ENCODE data around the gene AOAH. TPM values are rescaled to one million over a fixed set of nuclear protein-coding genes. Genes with fewer than 3 reads are reported as not detected.
A peak's percentile ranks its signal among the peaks of the same experiment; 100 is the strongest.

Gene AOAH
- total RNA-seq, 4 donors from 2014 or later, result 0.68 to 12.0 (median 4.8) TPM

GRCh38 chr7:36673703-36674102 is 50.6 kb downstream of the AOAH start:
- H3K36me3 ChIP-seq, result no peaks in the 10 kb centered on the region
- peaks cover 0 to 3% (median 0%) of the 10 kb centered on the region in 4 donors for H3K27me3 ChIP-seq
- WGBS, 2 donors, result 79 to 91% methylated on average over 6 of the region's 6 CpGs
- TF ChIP-seq CTCF (IDR thresholded peaks at IDR 0.05), result no peak
- no peak for TF ChIP-seq POLR2A (IDR thresholded peaks at IDR 0.05)
- H3K27ac ChIP-seq, result no peak overlapping the region
- no peak for DNase-seq
- no peaks in the 10 kb centered on the region for H3K9me3 ChIP-seq
- peaks cover 0 to 3% (median 0%) of the 10 kb centered on the region in 3 donors for H3K4me1 ChIP-seq
- intact Hi-C loops (cut with DNase I), result loop anchor here (10.0 kb wide), 2 partner anchors 189 to 521 kb away; no protein-coding TSS in a partner anchor
- H3K4me3 ChIP-seq, result no peak overlapping the region

- no peak for DNase-seq
- 84 to 86% methylated on average over 6 of the region's 6 CpGs for WGBS, 2 donors
- H3K4me1 ChIP-seq, result peaks cover 0 to 3% (median 0%) of the 10 kb centered on the region in 3 donors
- H3K27ac ChIP-seq, result no peak overlapping the region
- no peaks in the 10 kb centered on the region for H3K36me3 ChIP-seq
- H3K9me3 ChIP-seq, result no peaks in the 10 kb centered on the region
- H3K27me3 ChIP-seq, result peaks cover 0 to 3% (median 0%) of the 10 kb centered on the region in 4 donors
- intact Hi-C loops (cut with DNase I), result loop anchor here (10.0 kb wide), 2 partner anchors 187 to 523 kb away; no protein-coding TSS in a partner anchor
- no peak overlapping the region for H3K4me3 ChIP-seq
- no peak for TF ChIP-seq POLR2A (IDR thresholded peaks at IDR 0.05)
- no peak for TF ChIP-seq CTCF (IDR thresholded peaks at IDR 0.05)
Measured at GRCh38 chr7:36671432-36671829, 52.9 kb downstream of the AOAH start.

DNA sequence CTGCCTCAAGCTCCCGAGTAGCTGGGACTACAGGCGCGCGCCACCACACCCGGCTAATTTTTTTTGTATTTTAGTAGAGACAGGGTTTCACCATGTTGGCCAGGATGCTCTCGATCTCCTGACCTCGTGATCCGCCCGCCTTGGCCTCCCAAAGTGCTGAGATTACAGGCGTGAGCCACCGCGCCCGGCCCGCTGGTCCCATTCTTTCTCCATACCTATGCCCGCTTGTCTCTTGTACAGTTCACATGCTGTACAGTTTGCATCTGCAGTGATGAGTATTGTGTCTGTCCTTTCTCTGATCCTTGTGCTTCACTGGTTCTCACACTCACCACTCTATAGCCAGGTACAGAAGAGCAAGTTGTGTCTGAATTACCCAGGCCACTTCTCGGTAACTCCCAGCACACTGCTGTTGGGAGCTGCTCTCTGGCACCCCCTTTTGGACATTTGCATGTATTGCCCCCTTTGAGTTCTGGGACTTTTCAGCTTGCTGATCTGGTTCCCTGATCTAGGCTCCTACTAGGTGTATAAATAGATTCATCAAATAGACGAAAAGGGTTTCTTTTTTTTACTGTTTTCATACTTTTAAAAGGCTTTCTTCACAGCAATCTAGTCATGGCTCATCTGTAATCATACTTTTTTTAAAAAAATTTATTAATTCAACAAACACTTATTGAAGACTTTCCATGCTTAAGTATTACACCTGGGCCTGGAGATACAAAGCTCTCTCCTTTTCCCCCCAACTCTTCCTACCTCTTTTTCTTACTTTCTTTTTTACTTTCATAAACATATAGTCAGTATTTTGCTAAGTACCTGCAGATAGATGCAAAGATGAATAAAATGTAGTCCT is 53.5 kb downstream of the AOAH start:
- peak; percentile 3 for DNase-seq
- WGBS, 2 donors, result 79 to 86% methylated on average over 17 of the region's 17 CpGs

DNA sequence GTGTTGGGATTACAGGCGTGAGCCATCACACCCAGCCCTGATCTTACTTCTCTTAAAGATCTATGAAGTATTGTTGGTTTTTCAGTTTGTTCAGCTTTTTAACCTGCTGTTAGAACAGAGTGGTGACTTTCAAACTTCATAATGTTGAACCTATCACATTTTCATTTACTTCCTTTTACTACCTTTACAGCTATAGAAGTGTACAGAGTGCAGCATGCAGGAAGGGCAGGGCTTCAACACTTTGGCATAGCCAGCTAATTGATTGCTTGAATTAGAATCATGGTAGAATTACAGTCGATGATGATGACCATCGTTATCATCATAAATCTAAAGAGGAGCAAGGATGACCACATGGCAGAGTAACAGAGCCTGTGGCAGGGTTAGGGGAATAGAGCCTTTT is 55.5 kb downstream of the AOAH start:
- Histone ChIP-seq H3K36me3 (no peaks in the 10 kb centered on the region), H3K27ac (no peak overlapping the region), H3K9me3 (no peaks in the 10 kb centered on the region), H3K4me3 (no peak overlapping the region), H3K4me1 (peaks cover 0 to 3% (median 0%) of the 10 kb centered on the region in 3 donors), H3K27me3 (no peaks in the 10 kb centered on the region)
- 55 to 63% methylated on average over 3 of the region's 3 CpGs for WGBS, 2 donors
- TF ChIP-seq POLR2A (IDR thresholded peaks at IDR 0.05) (no peak), CTCF (IDR thresholded peaks at IDR 0.05) (no peak)
- intact Hi-C loops (cut with DNase I), result no loop called here
- DNase-seq, result no peak

More for the DNA sequence above, 53.5 kb downstream of the AOAH start:
- Histone ChIP-seq H3K9me3 (no peaks in the 10 kb centered on the region), H3K27ac (no peak overlapping the region), H3K4me3 (no peak overlapping the region), H3K27me3 (peaks cover 0 to 3% (median 0%) of the 10 kb centered on the region in 4 donors), H3K4me1 (peaks cover 0 to 3% (median 0%) of the 10 kb centered on the region in 3 donors), H3K36me3 (no peaks in the 10 kb centered on the region)
- intact Hi-C loops (cut with DNase I), result loop anchor here (10.0 kb wide), 2 partner anchors 186 to 524 kb away; no protein-coding TSS in a partner anchor
- TF ChIP-seq POLR2A (IDR thresholded peaks at IDR 0.05), result no peak
- peak; percentile 57 to 93 (median 83) for TF ChIP-seq CTCF (IDR thresholded peaks at IDR 0.05)

GRCh38 chr7:36668080-36668479 is 56.2 kb downstream of the AOAH start:
- WGBS, 2 donors, result 54 to 63% methylated on average over 3 of the region's 3 CpGs
- H3K27ac ChIP-seq, result no peak overlapping the region
- intact Hi-C loops (cut with DNase I), result no loop called here

More at GRCh38 chr7:36668080-36668479, 56.2 kb downstream of the AOAH start:
- H3K4me1 ChIP-seq, result peaks cover 0 to 3% (median 0%) of the 10 kb centered on the region in 3 donors
- H3K36me3 ChIP-seq, result no peaks in the 10 kb centered on the region
- no peaks in the 10 kb centered on the region for H3K27me3 ChIP-seq
- no peak overlapping the region for H3K4me3 ChIP-seq
- H3K9me3 ChIP-seq, result no peaks in the 10 kb centered on the region
- DNase-seq, result no peak
- TF ChIP-seq CTCF (IDR thresholded peaks at IDR 0.05) (no peak), POLR2A (IDR thresholded peaks at IDR 0.05) (no peak)

All from esophagus squamous epithelium (tissue), 5 donors.